ENCODE data around the gene LRIG2. TPM values are rescaled to one million over a fixed set of nuclear protein-coding genes. Genes with fewer than 3 reads are reported as not detected.

LRIG2 gene
- total RNA-seq, 1 experiment from 2014 or later, result 23.2 TPM

DNA sequence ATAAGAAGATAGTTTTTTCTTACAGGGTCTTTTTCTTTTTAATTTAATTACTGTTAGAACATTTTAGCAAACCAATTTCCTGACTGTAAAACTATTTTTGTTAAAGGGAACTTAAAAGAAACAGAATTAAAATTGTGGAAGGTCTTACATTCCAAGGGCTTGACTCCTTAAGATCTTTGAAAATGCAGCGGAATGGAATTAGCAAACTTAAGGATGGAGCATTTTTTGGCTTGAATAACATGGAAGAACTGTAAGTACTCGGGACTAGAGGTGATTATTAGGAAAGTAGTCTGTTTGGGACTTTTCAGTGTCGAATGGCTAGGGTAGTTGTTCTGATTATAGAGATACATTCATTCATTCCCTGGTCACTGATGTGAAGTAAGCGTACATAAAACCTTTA, 21.5 kb downstream of the LRIG2 start:
- WGBS (ENCODE audit: extremely low coverage, insufficient read length, low lambda C conversion rate), result no CpG with 5 or more reads among the region's 4 CpGs
- Histone ChIP-seq H2BK12ac (ENCODE audit: insufficient read length, low read depth, low read length) (no peak overlapping the region), H2AK5ac (ENCODE audit: insufficient read length, low read length) (no peak overlapping the region), H3K18ac (ENCODE audit: insufficient read length, low read depth, low read length) (no peak overlapping the region), H3T11ph (ENCODE audit: low read length) (no peak overlapping the region), H2BK120ac (ENCODE audit: low read depth, low read length, poor library complexity, severe bottlenecking) (no peak overlapping the region), H2BK15ac (ENCODE audit: low read depth, low read length) (no peak overlapping the region), H4K20me1 (ENCODE audit: control insufficient read depth, insufficient read depth, insufficient read length) (no peaks in the 10 kb centered on the region), H3K9ac (ENCODE audit: extremely low read depth, insufficient read length, low read length) (no peak overlapping the region), H3K79me1 (ENCODE audit: insufficient read depth, low read depth, low read length, poor library complexity, severe bottlenecking) (no peaks in the 10 kb centered on the region), H2BK5ac (ENCODE audit: insufficient read length, low read length) (no peak overlapping the region), H3K23ac (ENCODE audit: insufficient read length, low read depth, low read length) (no peak overlapping the region), H4K8ac (replicated peaks; ENCODE audit: insufficient read length, low read depth, low read length) (no peak overlapping the region), H3K79me2 (ENCODE audit: insufficient read depth, low read length) (no peaks in the 10 kb centered on the region; the same call in 1 of the 2 replicates), H3K23me2 (ENCODE audit: insufficient read length, low read depth, low read length, poor library complexity, severe bottlenecking) (no peaks in the 10 kb centered on the region), H3K4me1 (ENCODE audit: insufficient read depth, low read length) (no peaks in the 10 kb centered on the region), H4K91ac (ENCODE audit: insufficient read length, low read depth, low read length) (no peak overlapping the region), H3K27me3 (ENCODE audit: insufficient read depth, low read length) (no peaks in the 10 kb centered on the region), H3K56ac (ENCODE audit: insufficient read length, low read depth, low read length) (no peak overlapping the region), H4K5ac (ENCODE audit: insufficient read length, low read depth, low read length) (no peak overlapping the region), H3K14ac (ENCODE audit: insufficient read depth, low read length) (no peak overlapping the region), H3K9me3 (ENCODE audit: control insufficient read depth, low read depth, low read length) (no peaks in the 10 kb centered on the region), H3K4ac (ENCODE audit: low read depth, low read length) (no peak overlapping the region), H3K4me2 (ENCODE audit: insufficient read depth, insufficient read length, low read length) (no peak overlapping the region), H3K27ac (ENCODE audit: insufficient read length, low read depth, low read length) (no peak overlapping the region), H2BK20ac (ENCODE audit: low read depth, low read length, poor library complexity, severe bottlenecking) (no peak overlapping the region), H2AFZ (ENCODE audit: low read length) (no peak overlapping the region)
- H3K4me1 Mint-ChIP-seq, result no peaks in the 10 kb centered on the region
- H3K4me3 Mint-ChIP-seq, result no peak overlapping the region
- TF ChIP-seq, protein P1, sequence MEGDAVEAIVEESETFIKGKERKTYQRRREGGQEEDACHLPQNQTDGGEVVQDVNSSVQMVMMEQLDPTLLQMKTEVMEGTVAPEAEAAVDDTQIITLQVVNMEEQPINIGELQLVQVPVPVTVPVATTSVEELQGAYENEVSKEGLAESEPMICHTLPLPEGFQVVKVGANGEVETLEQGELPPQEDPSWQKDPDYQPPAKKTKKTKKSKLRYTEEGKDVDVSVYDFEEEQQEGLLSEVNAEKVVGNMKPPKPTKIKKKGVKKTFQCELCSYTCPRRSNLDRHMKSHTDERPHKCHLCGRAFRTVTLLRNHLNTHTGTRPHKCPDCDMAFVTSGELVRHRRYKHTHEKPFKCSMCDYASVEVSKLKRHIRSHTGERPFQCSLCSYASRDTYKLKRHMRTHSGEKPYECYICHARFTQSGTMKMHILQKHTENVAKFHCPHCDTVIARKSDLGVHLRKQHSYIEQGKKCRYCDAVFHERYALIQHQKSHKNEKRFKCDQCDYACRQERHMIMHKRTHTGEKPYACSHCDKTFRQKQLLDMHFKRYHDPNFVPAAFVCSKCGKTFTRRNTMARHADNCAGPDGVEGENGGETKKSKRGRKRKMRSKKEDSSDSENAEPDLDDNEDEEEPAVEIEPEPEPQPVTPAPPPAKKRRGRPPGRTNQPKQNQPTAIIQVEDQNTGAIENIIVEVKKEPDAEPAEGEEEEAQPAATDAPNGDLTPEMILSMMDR (conservative IDR thresholded peaks at IDR 0.05), result no peak
- H3K9me3 Mint-ChIP-seq, result no peaks in the 10 kb centered on the region
- H3K27me3 Mint-ChIP-seq (ENCODE audit: low read depth), result no peaks in the 10 kb centered on the region
- no peak for DNase-seq
- H3K27ac Mint-ChIP-seq, result no peak overlapping the region
- H3K36me3 Mint-ChIP-seq (ENCODE audit: insufficient read depth in 1 of 3, low read depth in 3 of 3), result peaks cover 31 to 69% (median 66%) of the 10 kb centered on the region in 3 experiments; a peak in 6 of 7 replicates
